GM12878 (cell line): Measurements from ENCODE around the gene ERO1B. TPM values are rescaled to one million over a fixed set of nuclear protein-coding genes. Genes with fewer than 3 reads are reported as not detected.

Experiments used
- ATAC-seq: fragments of 200-7000 bp; cut with Tn5 transposase; 3 replicates; pipeline ENCODE4 v1.9.1; 2020; ENCODE audit warnings: mild to moderate bottlenecking, moderate library complexity
- BruUV-seq: library from RNA; stranded (reverse); fragments of 400-500 nt; replicated peaks from 2 replicates; lab custom pipeline; 2021; lab: Mats Ljungman, UMichigan
- CTCF ChIA-PET: fragments of 300-600 bp; sonication (Branson Sonifier 250); formaldehyde crosslinking; extraction: SDS; loops from one replicate; lab custom pipeline; 2021; ENCODE audit warnings: inconsistent platforms; lab: Yijun Ruan, JAX
- POLR2A ChIA-PET: fragments of 350-600 bp; formaldehyde crosslinking; extraction: SDS; loops from one replicate; lab custom pipeline; 2021; ENCODE audit warnings: inconsistent platforms; lab: Charles Lee
- RAD21 ChIA-PET: fragments of 300-600 bp; sonication (Branson Sonifier 250); formaldehyde crosslinking; loops from one replicate; lab custom pipeline; 2023; ENCODE audit warnings: antibody characterized with exemption; ENCODE audit not compliant: unreplicated experiment; lab: Charles Lee
- SMC1A ChIA-PET: fragments of 300-600 bp; sonication (Branson Sonifier 250); formaldehyde crosslinking; loops from one replicate; lab custom pipeline; 2023; ENCODE audit not compliant: unreplicated experiment, uncharacterized antibody; lab: Charles Lee
- DNase-seq: peaks from one replicate; pipeline ENCODE4 v3.0.0-alpha.2; 2011; ENCODE audit warnings: low read depth, low spot score
- FAIRE-seq: peaks from 3 replicates; lab custom pipeline; 2011; peaks lifted over from hg19 to GRCh38; lab: Jason Lieb, UNC
- H2AFZ ChIP-seq: 2 replicates; pipeline ENCODE4 v1.6.0; 2011; ENCODE audit warnings: low read depth, low read length, control low read depth; ENCODE audit not compliant: control insufficient read depth
- H3K27ac ChIP-seq: 2 replicates; pipeline ENCODE4 v1.5.1; 2011; ENCODE audit warnings: control low read depth; ENCODE audit not compliant: control insufficient read depth, insufficient read depth
- H3K27me3 ChIP-seq, 2 experiments: replicated peaks in 1 of 2; 2 replicates each; pipeline versions ENCODE4 v1.6.0 to v1.6.1; 2011; ENCODE audit warnings: low read length in 1 of 2; ENCODE audit not compliant: control insufficient read depth in 2 of 2, insufficient read depth in 2 of 2
- H3K36me3 ChIP-seq, 2 experiments: 2 replicates each; pipeline ENCODE4 v1.5.1; 2011; ENCODE audit warnings: low read length in 1 of 2; ENCODE audit not compliant: control insufficient read depth in 2 of 2, insufficient read depth in 2 of 2
- H3K4me1 ChIP-seq: 2 replicates; pipeline ENCODE4 v1.6.1; 2011; ENCODE audit warnings: mild to moderate bottlenecking, low read length, moderate library complexity, mixed read lengths; ENCODE audit not compliant: control insufficient read depth, insufficient read depth
- H3K4me2 ChIP-seq: 2 replicates; pipeline ENCODE4 v1.6.0; 2011; ENCODE audit warnings: control low read depth; ENCODE audit not compliant: control insufficient read depth, insufficient read depth
- H3K4me3 ChIP-seq: fragments of 200-600 bp; sonication (generic); 2 replicates; pipeline ENCODE4 v1.5.1; 2016
- H3K79me2 ChIP-seq: 2 replicates; pipeline ENCODE4 v1.6.0; 2011; ENCODE audit warnings: low read length; ENCODE audit not compliant: control insufficient read depth, insufficient read depth
- H3K9ac ChIP-seq: 2 replicates; pipeline ENCODE4 v1.8.0; 2011; ENCODE audit warnings: low read length, control low read depth, mixed read lengths; ENCODE audit not compliant: control insufficient read depth, insufficient read depth
- H3K9me3 ChIP-seq: replicated peaks from 3 replicates; pipeline ENCODE4 v1.5.1; 2011; ENCODE audit warnings: mild to moderate bottlenecking, low read length; ENCODE audit not compliant: control insufficient read depth, insufficient read depth
- H4K20me1 ChIP-seq: 2 replicates; pipeline ENCODE4 v1.6.0; 2011; ENCODE audit not compliant: control insufficient read depth, insufficient read depth
- BRCA1 ChIP-seq: IDR thresholded peaks from 2 replicates; pipeline ENCODE4 v1.6.1; 2011; ENCODE audit warnings: low read depth, low read length, improper control_type of control experiment
- CHD1 ChIP-seq: IDR thresholded peaks from 2 replicates; pipeline ENCODE4 v1.6.1; 2012; ENCODE audit warnings: low read depth, low read length, improper control_type of control experiment
- HDAC6 ChIP-seq: fragments of 200-600 bp; sonication (generic); IDR thresholded peaks from one replicate; pipeline ENCODE4 v1.8.0; 2017; ENCODE audit warnings: antibody characterized with exemption; ENCODE audit not compliant: unreplicated experiment
- NBN ChIP-seq: fragments of 450-650 bp; IDR thresholded peaks from 2 replicates; pipeline ENCODE4 v1.6.1; 2016
- NFYA ChIP-seq: IDR thresholded peaks from 2 replicates; pipeline ENCODE4 v1.6.1; 2011; ENCODE audit warnings: low read depth, mild to moderate bottlenecking, low read length, improper control_type of control experiment, borderline replicate concordance
- NR2C1 ChIP-seq: fragments of 450-650 bp; IDR thresholded peaks from 2 replicates; pipeline ENCODE4 v1.6.1; 2017; ENCODE audit warnings: antibody characterized with exemption, mild to moderate bottlenecking, moderate library complexity
- RBBP5 ChIP-seq: fragments of 200-600 bp; sonication (generic); conservative IDR thresholded peaks from 2 replicates; pipeline ENCODE4 v1.6.1; 2016
- SREBF2 ChIP-seq: IDR thresholded peaks from 2 replicates; pipeline ENCODE4 v1.6.1; 2012; ENCODE audit warnings: mild to moderate bottlenecking, low read length
- ZNF217 ChIP-seq: fragments of 450-650 bp; IDR thresholded peaks from 2 replicates; pipeline ENCODE4 v1.6.1; 2017; ENCODE audit warnings: antibody characterized with exemption, mild to moderate bottlenecking
- WGBS: methylation state at CpG from one replicate; pipeline ENCODE4 v1.1.6; 2016; ENCODE audit warnings: low lambda C conversion rate; ENCODE audit not compliant: insufficient replicate concordance, insufficient coverage; ENCODE audit errors: missing lambda C conversion rate; 5-methylcytosine and 5-hydroxymethylcytosine counted together
- in situ Hi-C: fragments of 300-500 bp; cut with MboI; formaldehyde crosslinking; loops from 9 replicates; pipeline ENCODE4 v1.14.3; 2018; ENCODE audit warnings: mixed read lengths
- intact Hi-C: fragments of 100-400 bp; cut with micrococcal nuclease; formaldehyde crosslinking; loops from one replicate; pipeline ENCODE4 v1.14.2; 2022; ENCODE audit not compliant: unreplicated experiment
- polyA plus RNA-seq, 11 experiments: library from polyadenylated mRNA; depleted of rRNA in 4 of 11; unstranded in 6 of 11; stranded (reverse) in 5 of 11; fragments of >200 nt; fragmentation: Nextera tagmentation in 4 of 11; fragmentation: Illumina TruSeq in 1 of 11; extraction: Ambion mirVana in 4 of 11; extraction: Trizol in 1 of 11; gene quantifications; 1 replicate in 1 of 11; 2 replicates in 10 of 11; pipeline versions ENCODE4 v1.2.1 to v1.2.3, GENCODE V29; 2011 to 2016; ENCODE audit warnings: inconsistent platforms in 2 of 11, missing spikeins in 2 of 11, low read depth in 1 of 11
- total RNA-seq, 4 experiments: library from RNA; depleted of rRNA in 3 of 4; stranded (reverse); fragments of >200 nt in 3 of 4; fragmentation: Illumina TruSeq in 1 of 4; extraction: Trizol in 1 of 4; gene quantifications; 2 replicates each; pipeline versions ENCODE4 v1.2.1 to v1.2.3, GENCODE V29; 2013 to 2021
- TF ChIP-seq, protein P1 (sequence below): IDR thresholded peaks from 2 replicates; pipeline ENCODE4 v1.6.1; 2012; ENCODE audit warnings: improper control_type of control experiment, low read depth, low read length; ENCODE audit not compliant: insufficient replicate concordance
- TF ChIP-seq, protein P2 (sequence below): IDR thresholded peaks from 2 replicates; pipeline ENCODE4 v1.6.1; 2012; ENCODE audit warnings: low read depth, low read length, improper control_type of control experiment
- TF ChIP-seq, protein P3 (sequence below): fragments of 450-650 bp; IDR thresholded peaks from 2 replicates; pipeline ENCODE4 v1.6.1; 2017; ENCODE audit warnings: antibody characterized with exemption, mild to moderate bottlenecking, moderate library complexity

ERO1B gene
- total and polyA plus RNA-seq, 10 of the 15 experiments (the other 5 are each of a cell fraction or from before 2014, with no cell fraction given) = 9.0 to 30.9 (median 23.0) TPM

DNA sequence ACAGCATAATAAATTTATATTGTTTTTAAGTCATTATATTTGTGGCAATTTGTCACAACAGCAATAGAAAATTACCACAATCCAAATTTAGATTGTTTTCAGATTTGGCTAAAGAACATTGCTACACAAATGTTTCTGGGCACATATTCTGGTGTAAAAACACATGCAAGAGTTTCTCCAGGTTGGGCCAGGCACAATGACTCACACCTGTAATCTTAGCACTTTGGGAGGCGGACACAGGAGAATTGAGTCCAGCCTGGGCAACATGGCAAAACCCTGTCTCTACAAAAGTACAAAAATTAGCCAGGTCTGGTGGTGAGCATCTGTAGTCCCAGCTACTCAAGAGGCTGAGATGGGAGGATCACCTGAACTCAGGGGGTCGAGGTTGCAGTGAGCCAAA, 8.4 kb downstream of the ERO1B start:
- in situ Hi-C loops = no loop called here
- SMC1A ChIA-PET = interaction anchor here (1.0 to 1.8 kb wide), 2 partner anchors 11 to 118 kb away, joined by 3 to 4 read pairs; no protein-coding TSS in a partner anchor
- Histone ChIP-seq H3K79me2 (peaks cover 85% of the 10 kb centered on the region), H3K27me3 (no peaks in the 10 kb centered on the region), H3K4me1 (peaks cover 15% of the 10 kb centered on the region), H4K20me1 (no peaks in the 10 kb centered on the region), H2AFZ (no peak overlapping the region), H3K4me2 (peak overlapping the region; percentile 44; the same call in 1 of the 2 replicates), H3K9me3 (peaks cover 3% of the 10 kb centered on the region; the same call in 2 of the 3 replicates), H3K9ac (no peak overlapping the region), H3K36me3 (peaks cover 0 to 7% of the 10 kb centered on the region in 2 experiments; a peak in 1 of 4 replicates), H3K27ac (no peak overlapping the region), H3K4me3 (no peak overlapping the region)
- DNase-seq (no peak), ATAC-seq (no peak), FAIRE-seq (no peak)
- CTCF ChIA-PET = interaction anchor here (0.6 kb wide), 1 partner anchor 19 kb away, joined by 3 read pairs; no protein-coding TSS in a partner anchor
- POLR2A ChIA-PET = interaction anchor here (0.7 kb wide), 1 partner anchor 124 kb away, joined by 7 read pairs; no protein-coding TSS in a partner anchor
- intact Hi-C loops = no loop called here
- TF ChIP-seq NFYA (no peak), RBBP5 (no peak), HDAC6 (no peak), SREBF2 (no peak), NR2C1 (no peak), BRCA1 (no peak), ZNF217 (no peak), CHD1 (no peak), NBN (no peak)
- TF ChIP-seq, protein P1, sequence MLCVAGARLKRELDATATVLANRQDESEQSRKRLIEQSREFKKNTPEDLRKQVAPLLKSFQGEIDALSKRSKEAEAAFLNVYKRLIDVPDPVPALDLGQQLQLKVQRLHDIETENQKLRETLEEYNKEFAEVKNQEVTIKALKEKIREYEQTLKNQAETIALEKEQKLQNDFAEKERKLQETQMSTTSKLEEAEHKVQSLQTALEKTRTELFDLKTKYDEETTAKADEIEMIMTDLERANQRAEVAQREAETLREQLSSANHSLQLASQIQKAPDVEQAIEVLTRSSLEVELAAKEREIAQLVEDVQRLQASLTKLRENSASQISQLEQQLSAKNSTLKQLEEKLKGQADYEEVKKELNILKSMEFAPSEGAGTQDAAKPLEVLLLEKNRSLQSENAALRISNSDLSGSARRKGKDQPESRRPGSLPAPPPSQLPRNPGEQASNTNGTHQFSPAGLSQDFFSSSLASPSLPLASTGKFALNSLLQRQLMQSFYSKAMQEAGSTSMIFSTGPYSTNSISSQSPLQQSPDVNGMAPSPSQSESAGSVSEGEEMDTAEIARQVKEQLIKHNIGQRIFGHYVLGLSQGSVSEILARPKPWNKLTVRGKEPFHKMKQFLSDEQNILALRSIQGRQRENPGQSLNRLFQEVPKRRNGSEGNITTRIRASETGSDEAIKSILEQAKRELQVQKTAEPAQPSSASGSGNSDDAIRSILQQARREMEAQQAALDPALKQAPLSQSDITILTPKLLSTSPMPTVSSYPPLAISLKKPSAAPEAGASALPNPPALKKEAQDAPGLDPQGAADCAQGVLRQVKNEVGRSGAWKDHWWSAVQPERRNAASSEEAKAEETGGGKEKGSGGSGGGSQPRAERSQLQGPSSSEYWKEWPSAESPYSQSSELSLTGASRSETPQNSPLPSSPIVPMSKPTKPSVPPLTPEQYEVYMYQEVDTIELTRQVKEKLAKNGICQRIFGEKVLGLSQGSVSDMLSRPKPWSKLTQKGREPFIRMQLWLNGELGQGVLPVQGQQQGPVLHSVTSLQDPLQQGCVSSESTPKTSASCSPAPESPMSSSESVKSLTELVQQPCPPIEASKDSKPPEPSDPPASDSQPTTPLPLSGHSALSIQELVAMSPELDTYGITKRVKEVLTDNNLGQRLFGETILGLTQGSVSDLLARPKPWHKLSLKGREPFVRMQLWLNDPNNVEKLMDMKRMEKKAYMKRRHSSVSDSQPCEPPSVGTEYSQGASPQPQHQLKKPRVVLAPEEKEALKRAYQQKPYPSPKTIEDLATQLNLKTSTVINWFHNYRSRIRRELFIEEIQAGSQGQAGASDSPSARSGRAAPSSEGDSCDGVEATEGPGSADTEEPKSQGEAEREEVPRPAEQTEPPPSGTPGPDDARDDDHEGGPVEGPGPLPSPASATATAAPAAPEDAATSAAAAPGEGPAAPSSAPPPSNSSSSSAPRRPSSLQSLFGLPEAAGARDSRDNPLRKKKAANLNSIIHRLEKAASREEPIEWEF = no peak
- TF ChIP-seq, protein P2, sequence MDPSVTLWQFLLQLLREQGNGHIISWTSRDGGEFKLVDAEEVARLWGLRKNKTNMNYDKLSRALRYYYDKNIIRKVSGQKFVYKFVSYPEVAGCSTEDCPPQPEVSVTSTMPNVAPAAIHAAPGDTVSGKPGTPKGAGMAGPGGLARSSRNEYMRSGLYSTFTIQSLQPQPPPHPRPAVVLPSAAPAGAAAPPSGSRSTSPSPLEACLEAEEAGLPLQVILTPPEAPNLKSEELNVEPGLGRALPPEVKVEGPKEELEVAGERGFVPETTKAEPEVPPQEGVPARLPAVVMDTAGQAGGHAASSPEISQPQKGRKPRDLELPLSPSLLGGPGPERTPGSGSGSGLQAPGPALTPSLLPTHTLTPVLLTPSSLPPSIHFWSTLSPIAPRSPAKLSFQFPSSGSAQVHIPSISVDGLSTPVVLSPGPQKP = no peak
- TF ChIP-seq, protein P3, sequence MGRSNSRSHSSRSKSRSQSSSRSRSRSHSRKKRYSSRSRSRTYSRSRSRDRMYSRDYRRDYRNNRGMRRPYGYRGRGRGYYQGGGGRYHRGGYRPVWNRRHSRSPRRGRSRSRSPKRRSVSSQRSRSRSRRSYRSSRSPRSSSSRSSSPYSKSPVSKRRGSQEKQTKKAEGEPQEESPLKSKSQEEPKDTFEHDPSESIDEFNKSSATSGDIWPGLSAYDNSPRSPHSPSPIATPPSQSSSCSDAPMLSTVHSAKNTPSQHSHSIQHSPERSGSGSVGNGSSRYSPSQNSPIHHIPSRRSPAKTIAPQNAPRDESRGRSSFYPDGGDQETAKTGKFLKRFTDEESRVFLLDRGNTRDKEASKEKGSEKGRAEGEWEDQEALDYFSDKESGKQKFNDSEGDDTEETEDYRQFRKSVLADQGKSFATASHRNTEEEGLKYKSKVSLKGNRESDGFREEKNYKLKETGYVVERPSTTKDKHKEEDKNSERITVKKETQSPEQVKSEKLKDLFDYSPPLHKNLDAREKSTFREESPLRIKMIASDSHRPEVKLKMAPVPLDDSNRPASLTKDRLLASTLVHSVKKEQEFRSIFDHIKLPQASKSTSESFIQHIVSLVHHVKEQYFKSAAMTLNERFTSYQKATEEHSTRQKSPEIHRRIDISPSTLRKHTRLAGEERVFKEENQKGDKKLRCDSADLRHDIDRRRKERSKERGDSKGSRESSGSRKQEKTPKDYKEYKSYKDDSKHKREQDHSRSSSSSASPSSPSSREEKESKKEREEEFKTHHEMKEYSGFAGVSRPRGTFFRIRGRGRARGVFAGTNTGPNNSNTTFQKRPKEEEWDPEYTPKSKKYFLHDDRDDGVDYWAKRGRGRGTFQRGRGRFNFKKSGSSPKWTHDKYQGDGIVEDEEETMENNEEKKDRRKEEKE = no peak
- WGBS = 82% methylated on average over 2 of the region's 2 CpGs
- RAD21 ChIA-PET = no interaction called here
- BruUV-seq = no TSS peak
